ENCODE measurements around the gene ECT2.

DNA sequence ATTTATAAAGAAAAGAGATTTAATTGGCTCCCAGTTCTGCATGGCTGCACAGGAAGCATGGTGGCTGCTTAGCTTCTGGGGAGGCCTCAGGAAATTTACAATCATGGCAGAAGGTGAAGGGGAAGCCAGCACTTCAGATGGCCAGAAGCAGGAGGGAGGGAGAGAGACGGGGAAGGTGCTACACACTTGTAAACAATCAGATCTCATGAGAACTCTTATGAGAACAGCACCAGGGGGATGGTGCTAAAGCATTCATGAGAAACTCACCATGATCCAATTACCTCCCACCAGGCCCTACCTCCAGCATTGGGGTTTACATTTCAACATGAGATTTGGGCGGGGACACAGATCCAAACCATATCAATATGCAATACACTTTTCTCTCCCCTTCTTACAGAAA lies 73.7 kb downstream of the ECT2 start:
- TF ChIP-seq JUND (IDR thresholded peaks at IDR 0.05) (no peak), USF2 (IDR thresholded peaks at IDR 0.05; ENCODE audit: borderline replicate concordance, low read depth, low read length) (no peak), CTCF (IDR thresholded peaks at IDR 0.05) (no peak), PBX3 (IDR thresholded peaks at IDR 0.05) (no peak), USF1 (IDR thresholded peaks at IDR 0.05; ENCODE audit: borderline replicate concordance, low read depth) (no peak), REST (IDR thresholded peaks at IDR 0.05; ENCODE audit: low read depth, low read length) (no peak), RAD21 (IDR thresholded peaks at IDR 0.05; ENCODE audit: low read length) (no peak), TEAD4 (IDR thresholded peaks at IDR 0.05; ENCODE audit: borderline replicate concordance, insufficient read depth) (no peak), MXI1 (IDR thresholded peaks at IDR 0.05; ENCODE audit: low read depth, low read length) (no peak), POLR2AphosphoS5 (IDR thresholded peaks at IDR 0.05; ENCODE audit: low read depth, low read length) (no peak), YY1 (IDR thresholded peaks at IDR 0.05; ENCODE audit: low read depth) (no peak), EP300 (IDR thresholded peaks at IDR 0.05; ENCODE audit: borderline replicate concordance in 1 of 2, low read depth in 1 of 2, low read length in 1 of 2) (no peak)
